GM23338 (cell line): Measurements from ENCODE around the gene CASR. TPM values are rescaled to one million over a fixed set of nuclear protein-coding genes. Genes with fewer than 3 reads are reported as not detected.
A peak's percentile ranks its signal among the peaks of the same experiment; 100 is the strongest.

Source experiments
- ATAC-seq: fragments of 200-7000 bp; cut with Tn5 transposase; 3 replicates; pipeline ENCODE4 v1.9.1; 2020
- DNase-seq: peaks from one replicate; pipeline ENCODE4 v3.0.0-alpha.2; 2015; ENCODE audit warnings: low spot score
- H2AFZ ChIP-seq: fragments of 200-600 bp; sonication (generic); 2 replicates; pipeline ENCODE4 v1.8.0; 2016; ENCODE audit warnings: antibody characterized with exemption, mild to moderate bottlenecking, moderate library complexity
- H3F3A ChIP-seq: fragments of 200-600 bp; sonication (generic); replicated peaks from 2 replicates; pipeline ENCODE4 v1.8.0; 2017; ENCODE audit warnings: antibody characterized with exemption, mixed run types, low read depth
- H3K27ac ChIP-seq: fragments of 200-600 bp; sonication (generic); 2 replicates; pipeline ENCODE4 v1.6.1; 2016; ENCODE audit warnings: low read depth
- H3K27me3 ChIP-seq: fragments of 200-600 bp; sonication (generic); 2 replicates; pipeline ENCODE4 v1.8.0; 2016; ENCODE audit warnings: mild to moderate bottlenecking, mixed run types, moderate library complexity; ENCODE audit not compliant: insufficient read depth
- H3K36me3 ChIP-seq: fragments of 200-600 bp; sonication (generic); 2 replicates; pipeline ENCODE4 v1.8.0; 2016; ENCODE audit warnings: mild to moderate bottlenecking; ENCODE audit not compliant: insufficient read depth
- H3K4me1 ChIP-seq: fragments of 200-600 bp; sonication (generic); 2 replicates; pipeline ENCODE4 v1.8.0; 2016; ENCODE audit warnings: mild to moderate bottlenecking, moderate library complexity; ENCODE audit not compliant: insufficient read depth
- H3K4me2 ChIP-seq: fragments of 200-600 bp; sonication (generic); 2 replicates; pipeline ENCODE4 v1.7.1; 2017; ENCODE audit warnings: mixed run types
- H3K4me3 ChIP-seq: fragments of 200-600 bp; sonication (generic); 2 replicates; pipeline ENCODE4 v1.6.1; 2016; ENCODE audit warnings: mixed run types
- H3K79me2 ChIP-seq: fragments of 200-600 bp; sonication (generic); replicated peaks from 2 replicates; pipeline ENCODE4 v1.8.0; 2017; ENCODE audit warnings: mild to moderate bottlenecking; ENCODE audit not compliant: insufficient read depth
- H3K9me2 ChIP-seq: fragments of 200-600 bp; sonication (generic); 2 replicates; pipeline ENCODE4 v1.8.0; 2017; ENCODE audit not compliant: insufficient read depth
- H4K20me1 ChIP-seq: fragments of 200-600 bp; sonication (generic); replicated peaks from 2 replicates; pipeline ENCODE4 v1.8.0; 2017; ENCODE audit warnings: mild to moderate bottlenecking; ENCODE audit not compliant: insufficient read depth
- H3K27ac Mint-ChIP-seq: 2 replicates; pipeline ENCODE4 v1.8.0; 2020; ENCODE audit warnings: inconsistent platforms, mild to moderate bottlenecking, moderate library complexity, mixed read lengths
- H3K27me3 Mint-ChIP-seq: 3 replicates; pipeline ENCODE4 v1.8.0; 2022; ENCODE audit warnings: low read depth, mild to moderate bottlenecking, moderate library complexity, mixed read lengths, inconsistent platforms; ENCODE audit not compliant: insufficient read depth, poor library complexity
- H3K36me3 Mint-ChIP-seq: 3 replicates; pipeline ENCODE4 v1.8.0; 2021; ENCODE audit warnings: low read depth, mild to moderate bottlenecking, inconsistent platforms, moderate library complexity, mixed read lengths
- H3K4me1 Mint-ChIP-seq: 3 replicates; pipeline ENCODE4 v1.8.0; 2020; ENCODE audit warnings: mild to moderate bottlenecking, inconsistent platforms, mixed read lengths
- H3K4me3 Mint-ChIP-seq: 3 replicates; pipeline ENCODE4 v1.8.0; 2021; ENCODE audit warnings: moderate library complexity, mild to moderate bottlenecking, inconsistent platforms, mixed read lengths
- H3K9me3 Mint-ChIP-seq: 3 replicates; pipeline ENCODE4 v1.8.0; 2020; ENCODE audit warnings: moderate library complexity, mild to moderate bottlenecking, inconsistent platforms, mixed read lengths
- CREB1 ChIP-seq: fragments of 250-450 bp; sonication (Bioruptor Pico); IDR thresholded peaks from 2 replicates; pipeline ENCODE4 v1.5.0; 2020; ENCODE audit warnings: low read depth, mild to moderate bottlenecking, moderate library complexity
- EZH2 ChIP-seq: fragments of 200-600 bp; sonication (generic); IDR thresholded peaks from one replicate; pipeline ENCODE4 v1.8.0; 2017; ENCODE audit warnings: antibody characterized with exemption, mild to moderate bottlenecking, low read depth; ENCODE audit not compliant: unreplicated experiment
- EZH2phosphoT487 ChIP-seq: fragments of 200-600 bp; sonication (generic); IDR thresholded peaks from one replicate; pipeline ENCODE4 v1.8.1; 2018; ENCODE audit warnings: antibody characterized with exemption; ENCODE audit not compliant: unreplicated experiment
- JUNB ChIP-seq: IDR thresholded peaks from one replicate; pipeline ENCODE4 v1.6.1; 2016; ENCODE audit warnings: antibody characterized with exemption; ENCODE audit not compliant: unreplicated experiment
- NANOG ChIP-seq: IDR thresholded peaks from 2 replicates; pipeline ENCODE4 v1.6.1; 2016; ENCODE audit warnings: antibody characterized with exemption, borderline replicate concordance
- POLR2AphosphoS5 ChIP-seq: IDR thresholded peaks from 2 replicates; pipeline ENCODE4 v1.6.1; 2016; ENCODE audit warnings: antibody characterized with exemption, low read depth
- STAT1 ChIP-seq: IDR thresholded peaks from one replicate; pipeline ENCODE4 v1.6.1; 2016; ENCODE audit warnings: antibody characterized with exemption; ENCODE audit not compliant: unreplicated experiment
- ZNF114 ChIP-seq: fragments of 250-450 bp; sonication (Bioruptor Pico); IDR thresholded peaks from 2 replicates; pipeline ENCODE4 v1.5.0; 2020; ENCODE audit warnings: mild to moderate bottlenecking, moderate library complexity
- ZNF331 ChIP-seq: fragments of 250-450 bp; sonication (Bioruptor Pico); IDR thresholded peaks from 2 replicates; pipeline ENCODE4 v1.5.0; 2020; ENCODE audit warnings: low read depth, mild to moderate bottlenecking, moderate library complexity
- polyA plus RNA-seq: library from polyadenylated mRNA; unstranded; fragments of >200 nt; fragmentation: Nextera tagmentation; extraction: Ambion mirVana; gene quantifications from 2 replicates; pipeline ENCODE4 v1.2.1, GENCODE V29; 2016
- total RNA-seq: library from RNA; depleted of rRNA; stranded (reverse); fragments of >200 nt; shearing (Covaris generic); gene quantifications from 2 replicates; pipeline ENCODE4 v1.2.3, GENCODE V29; 2014
- TF ChIP-seq, protein P1 (sequence below): IDR thresholded peaks from 2 replicates; pipeline ENCODE4 v1.6.1; 2016; ENCODE audit warnings: antibody characterized with exemption
- TF ChIP-seq, protein P2 (sequence below): IDR thresholded peaks from one replicate; pipeline ENCODE4 v1.6.1; 2018; ENCODE audit warnings: antibody characterized with exemption; ENCODE audit not compliant: unreplicated experiment
- TF ChIP-seq, protein P3 (sequence below), 2 experiments: fragments of 200-600 bp in 1 of 2; sonication (generic) in 1 of 2; conservative IDR thresholded peaks; 2 replicates each; pipeline versions ENCODE4 v1.5.1 to v1.6.1; 2016 to 2017; ENCODE audit warnings: antibody characterized with exemption in 2 of 2, low read depth in 2 of 2, mild to moderate bottlenecking in 2 of 2, moderate library complexity in 1 of 2
- TF ChIP-seq, protein P4 (sequence below): fragments of 250-450 bp; sonication (Bioruptor Pico); IDR thresholded peaks from 2 replicates; pipeline ENCODE4 v1.5.0; 2020; ENCODE audit warnings: mild to moderate bottlenecking, moderate library complexity

CASR gene
- total and polyA plus RNA-seq, 2 experiments from 2014 or later, result 0.08 to 0.56 TPM

DNA sequence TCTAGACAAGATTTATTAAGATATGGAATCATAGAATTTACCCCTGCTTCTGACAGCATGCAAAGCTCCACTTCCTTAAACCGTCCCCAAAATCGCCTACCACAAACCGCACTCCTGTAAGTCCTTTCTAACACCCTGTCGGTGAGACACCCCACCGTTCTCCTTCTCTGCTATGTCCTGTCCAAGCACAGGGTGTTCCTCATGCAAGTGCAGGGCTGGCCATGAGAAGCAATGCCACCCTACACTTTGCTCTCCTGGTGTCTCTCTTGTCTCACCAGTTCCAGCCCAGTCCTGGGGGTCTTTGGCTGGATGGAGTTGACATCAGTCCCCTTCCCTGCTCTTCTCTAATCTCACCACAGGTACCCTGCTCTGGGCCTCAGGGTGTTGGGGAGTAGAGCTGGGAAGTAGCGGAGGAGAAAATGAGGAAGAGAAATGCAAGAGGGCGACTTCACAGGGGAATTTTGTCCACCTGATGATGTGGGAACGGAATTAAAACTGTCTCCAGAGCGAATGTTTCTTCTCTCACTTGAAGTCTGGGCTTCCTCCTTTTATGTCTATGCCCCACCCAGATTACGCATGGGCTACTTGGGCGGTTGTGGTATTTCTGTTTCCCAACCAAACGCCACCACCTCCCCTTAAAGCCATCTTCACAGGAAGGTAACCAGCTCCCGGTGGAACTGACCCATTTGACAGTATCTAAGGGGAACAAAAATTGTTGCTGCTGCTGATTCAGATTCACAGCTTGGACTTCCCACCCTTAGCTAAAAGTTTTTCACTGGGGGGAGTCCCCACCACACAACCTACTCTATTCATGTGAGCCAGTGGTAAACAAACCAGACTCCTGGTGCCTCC is 49.9 kb downstream of the CASR start:
- no peak for TF ChIP-seq CREB1 (CRISPR knock-in tag)
- TF ChIP-seq, protein P1, sequence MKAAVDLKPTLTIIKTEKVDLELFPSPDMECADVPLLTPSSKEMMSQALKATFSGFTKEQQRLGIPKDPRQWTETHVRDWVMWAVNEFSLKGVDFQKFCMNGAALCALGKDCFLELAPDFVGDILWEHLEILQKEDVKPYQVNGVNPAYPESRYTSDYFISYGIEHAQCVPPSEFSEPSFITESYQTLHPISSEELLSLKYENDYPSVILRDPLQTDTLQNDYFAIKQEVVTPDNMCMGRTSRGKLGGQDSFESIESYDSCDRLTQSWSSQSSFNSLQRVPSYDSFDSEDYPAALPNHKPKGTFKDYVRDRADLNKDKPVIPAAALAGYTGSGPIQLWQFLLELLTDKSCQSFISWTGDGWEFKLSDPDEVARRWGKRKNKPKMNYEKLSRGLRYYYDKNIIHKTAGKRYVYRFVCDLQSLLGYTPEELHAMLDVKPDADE, result no peak
- TF ChIP-seq, protein P2, sequence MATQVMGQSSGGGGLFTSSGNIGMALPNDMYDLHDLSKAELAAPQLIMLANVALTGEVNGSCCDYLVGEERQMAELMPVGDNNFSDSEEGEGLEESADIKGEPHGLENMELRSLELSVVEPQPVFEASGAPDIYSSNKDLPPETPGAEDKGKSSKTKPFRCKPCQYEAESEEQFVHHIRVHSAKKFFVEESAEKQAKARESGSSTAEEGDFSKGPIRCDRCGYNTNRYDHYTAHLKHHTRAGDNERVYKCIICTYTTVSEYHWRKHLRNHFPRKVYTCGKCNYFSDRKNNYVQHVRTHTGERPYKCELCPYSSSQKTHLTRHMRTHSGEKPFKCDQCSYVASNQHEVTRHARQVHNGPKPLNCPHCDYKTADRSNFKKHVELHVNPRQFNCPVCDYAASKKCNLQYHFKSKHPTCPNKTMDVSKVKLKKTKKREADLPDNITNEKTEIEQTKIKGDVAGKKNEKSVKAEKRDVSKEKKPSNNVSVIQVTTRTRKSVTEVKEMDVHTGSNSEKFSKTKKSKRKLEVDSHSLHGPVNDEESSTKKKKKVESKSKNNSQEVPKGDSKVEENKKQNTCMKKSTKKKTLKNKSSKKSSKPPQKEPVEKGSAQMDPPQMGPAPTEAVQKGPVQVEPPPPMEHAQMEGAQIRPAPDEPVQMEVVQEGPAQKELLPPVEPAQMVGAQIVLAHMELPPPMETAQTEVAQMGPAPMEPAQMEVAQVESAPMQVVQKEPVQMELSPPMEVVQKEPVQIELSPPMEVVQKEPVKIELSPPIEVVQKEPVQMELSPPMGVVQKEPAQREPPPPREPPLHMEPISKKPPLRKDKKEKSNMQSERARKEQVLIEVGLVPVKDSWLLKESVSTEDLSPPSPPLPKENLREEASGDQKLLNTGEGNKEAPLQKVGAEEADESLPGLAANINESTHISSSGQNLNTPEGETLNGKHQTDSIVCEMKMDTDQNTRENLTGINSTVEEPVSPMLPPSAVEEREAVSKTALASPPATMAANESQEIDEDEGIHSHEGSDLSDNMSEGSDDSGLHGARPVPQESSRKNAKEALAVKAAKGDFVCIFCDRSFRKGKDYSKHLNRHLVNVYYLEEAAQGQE, result no peak
- no peak for TF ChIP-seq JUNB
- no peak for TF ChIP-seq EZH2
- TF ChIP-seq STAT1, result no peak
- TF ChIP-seq, protein P3, sequence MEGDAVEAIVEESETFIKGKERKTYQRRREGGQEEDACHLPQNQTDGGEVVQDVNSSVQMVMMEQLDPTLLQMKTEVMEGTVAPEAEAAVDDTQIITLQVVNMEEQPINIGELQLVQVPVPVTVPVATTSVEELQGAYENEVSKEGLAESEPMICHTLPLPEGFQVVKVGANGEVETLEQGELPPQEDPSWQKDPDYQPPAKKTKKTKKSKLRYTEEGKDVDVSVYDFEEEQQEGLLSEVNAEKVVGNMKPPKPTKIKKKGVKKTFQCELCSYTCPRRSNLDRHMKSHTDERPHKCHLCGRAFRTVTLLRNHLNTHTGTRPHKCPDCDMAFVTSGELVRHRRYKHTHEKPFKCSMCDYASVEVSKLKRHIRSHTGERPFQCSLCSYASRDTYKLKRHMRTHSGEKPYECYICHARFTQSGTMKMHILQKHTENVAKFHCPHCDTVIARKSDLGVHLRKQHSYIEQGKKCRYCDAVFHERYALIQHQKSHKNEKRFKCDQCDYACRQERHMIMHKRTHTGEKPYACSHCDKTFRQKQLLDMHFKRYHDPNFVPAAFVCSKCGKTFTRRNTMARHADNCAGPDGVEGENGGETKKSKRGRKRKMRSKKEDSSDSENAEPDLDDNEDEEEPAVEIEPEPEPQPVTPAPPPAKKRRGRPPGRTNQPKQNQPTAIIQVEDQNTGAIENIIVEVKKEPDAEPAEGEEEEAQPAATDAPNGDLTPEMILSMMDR (conservative IDR thresholded peaks at IDR 0.05; ENCODE audit: low read depth in 2 of 2), result no peak
- no peak for TF ChIP-seq EZH2phosphoT487
- TF ChIP-seq ZNF331 (CRISPR knock-in tag), result no peak
- TF ChIP-seq POLR2AphosphoS5, result no peak
- TF ChIP-seq, protein P4, sequence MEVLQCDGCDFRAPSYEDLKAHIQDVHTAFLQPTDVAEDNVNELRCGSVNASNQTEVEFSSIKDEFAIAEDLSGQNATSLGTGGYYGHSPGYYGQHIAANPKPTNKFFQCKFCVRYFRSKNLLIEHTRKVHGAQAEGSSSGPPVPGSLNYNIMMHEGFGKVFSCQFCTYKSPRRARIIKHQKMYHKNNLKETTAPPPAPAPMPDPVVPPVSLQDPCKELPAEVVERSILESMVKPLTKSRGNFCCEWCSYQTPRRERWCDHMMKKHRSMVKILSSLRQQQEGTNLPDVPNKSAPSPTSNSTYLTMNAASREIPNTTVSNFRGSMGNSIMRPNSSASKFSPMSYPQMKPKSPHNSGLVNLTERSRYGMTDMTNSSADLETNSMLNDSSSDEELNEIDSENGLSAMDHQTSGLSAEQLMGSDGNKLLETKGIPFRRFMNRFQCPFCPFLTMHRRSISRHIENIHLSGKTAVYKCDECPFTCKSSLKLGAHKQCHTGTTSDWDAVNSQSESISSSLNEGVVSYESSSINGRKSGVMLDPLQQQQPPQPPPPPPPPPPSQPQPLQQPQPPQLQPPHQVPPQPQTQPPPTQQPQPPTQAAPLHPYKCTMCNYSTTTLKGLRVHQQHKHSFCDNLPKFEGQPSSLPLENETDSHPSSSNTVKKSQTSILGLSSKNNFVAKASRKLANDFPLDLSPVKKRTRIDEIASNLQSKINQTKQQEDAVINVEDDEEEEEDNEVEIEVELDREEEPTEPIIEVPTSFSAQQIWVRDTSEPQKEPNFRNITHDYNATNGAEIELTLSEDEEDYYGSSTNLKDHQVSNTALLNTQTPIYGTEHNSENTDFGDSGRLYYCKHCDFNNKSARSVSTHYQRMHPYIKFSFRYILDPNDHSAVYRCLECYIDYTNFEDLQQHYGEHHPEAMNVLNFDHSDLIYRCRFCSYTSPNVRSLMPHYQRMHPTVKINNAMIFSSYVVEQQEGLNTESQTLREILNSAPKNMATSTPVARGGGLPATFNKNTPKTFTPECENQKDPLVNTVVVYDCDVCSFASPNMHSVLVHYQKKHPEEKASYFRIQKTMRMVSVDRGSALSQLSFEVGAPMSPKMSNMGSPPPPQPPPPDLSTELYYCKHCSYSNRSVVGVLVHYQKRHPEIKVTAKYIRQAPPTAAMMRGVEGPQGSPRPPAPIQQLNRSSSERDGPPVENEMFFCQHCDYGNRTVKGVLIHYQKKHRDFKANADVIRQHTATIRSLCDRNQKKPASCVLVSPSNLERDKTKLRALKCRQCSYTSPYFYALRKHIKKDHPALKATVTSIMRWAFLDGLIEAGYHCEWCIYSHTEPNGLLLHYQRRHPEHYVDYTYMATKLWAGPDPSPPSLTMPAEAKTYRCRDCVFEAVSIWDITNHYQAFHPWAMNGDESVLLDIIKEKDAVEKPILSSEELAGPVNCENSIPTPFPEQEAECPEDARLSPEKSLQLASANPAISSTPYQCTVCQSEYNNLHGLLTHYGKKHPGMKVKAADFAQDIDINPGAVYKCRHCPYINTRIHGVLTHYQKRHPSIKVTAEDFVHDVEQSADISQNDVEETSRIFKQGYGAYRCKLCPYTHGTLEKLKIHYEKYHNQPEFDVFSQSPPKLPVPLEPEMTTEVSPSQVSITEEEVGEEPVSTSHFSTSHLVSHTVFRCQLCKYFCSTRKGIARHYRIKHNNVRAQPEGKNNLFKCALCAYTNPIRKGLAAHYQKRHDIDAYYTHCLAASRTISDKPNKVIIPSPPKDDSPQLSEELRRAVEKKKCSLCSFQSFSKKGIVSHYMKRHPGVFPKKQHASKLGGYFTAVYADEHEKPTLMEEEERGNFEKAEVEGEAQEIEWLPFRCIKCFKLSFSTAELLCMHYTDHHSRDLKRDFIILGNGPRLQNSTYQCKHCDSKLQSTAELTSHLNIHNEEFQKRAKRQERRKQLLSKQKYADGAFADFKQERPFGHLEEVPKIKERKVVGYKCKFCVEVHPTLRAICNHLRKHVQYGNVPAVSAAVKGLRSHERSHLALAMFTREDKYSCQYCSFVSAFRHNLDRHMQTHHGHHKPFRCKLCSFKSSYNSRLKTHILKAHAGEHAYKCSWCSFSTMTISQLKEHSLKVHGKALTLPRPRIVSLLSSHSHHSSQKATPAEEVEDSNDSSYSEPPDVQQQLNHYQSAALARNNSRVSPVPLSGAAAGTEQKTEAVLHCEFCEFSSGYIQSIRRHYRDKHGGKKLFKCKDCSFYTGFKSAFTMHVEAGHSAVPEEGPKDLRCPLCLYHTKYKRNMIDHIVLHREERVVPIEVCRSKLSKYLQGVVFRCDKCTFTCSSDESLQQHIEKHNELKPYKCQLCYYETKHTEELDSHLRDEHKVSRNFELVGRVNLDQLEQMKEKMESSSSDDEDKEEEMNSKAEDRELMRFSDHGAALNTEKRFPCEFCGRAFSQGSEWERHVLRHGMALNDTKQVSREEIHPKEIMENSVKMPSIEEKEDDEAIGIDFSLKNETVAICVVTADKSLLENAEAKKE (CRISPR knock-in tag), result no peak
- no peak for TF ChIP-seq NANOG
- no peak for TF ChIP-seq ZNF114 (CRISPR knock-in tag)
- DNase-seq (no peak), ATAC-seq (no peak)
- Mint-ChIP-seq H3K27me3 (peaks cover 3% of the 10 kb centered on the region), H3K27ac (no peak overlapping the region), H3K36me3 (no peaks in the 10 kb centered on the region), H3K9me3 (no peaks in the 10 kb centered on the region; the same call in 2 of the 3 replicates), H3K4me3 (no peak overlapping the region), H3K4me1 (peaks cover 8% of the 10 kb centered on the region)
- H3K4me1 ChIP-seq, result no peaks in the 10 kb centered on the region
- H2AFZ ChIP-seq, result 0 out of 2 replicates have a peak overlapping the region, but pooled peaks have one; percentile 43
- no peaks in the 10 kb centered on the region for H3F3A ChIP-seq
- H3K27ac ChIP-seq, result no peak overlapping the region
- H3K79me2 ChIP-seq, result no peaks in the 10 kb centered on the region
- no peak overlapping the region for H3K4me2 ChIP-seq
- H4K20me1 ChIP-seq, result no peaks in the 10 kb centered on the region
- 0 out of 2 replicates have a peak, but pooled peaks cover 4% of the 10 kb centered on the region for H3K9me2 ChIP-seq
- no peak overlapping the region for H3K4me3 ChIP-seq
- H3K36me3 ChIP-seq, result no peaks in the 10 kb centered on the region
- H3K27me3 ChIP-seq, result no peaks in the 10 kb centered on the region
